NCI-H774 (cell line): ENCODE measurements around the gene CPEB2.

Experiments used
- DNase-seq: peaks from one replicate; lab custom pipeline; 2025; lab: John Stamatoyannopoulos, UW

CPEB2 gene

GRCh38 chr4:15010038-15010585, 7.8 kb downstream of the CPEB2 start:
- DNase-seq, result no peak

GRCh38 chr4:15011166-15011565, 8.9 kb downstream of the CPEB2 start:
- no peak for DNase-seq

- DNase-seq, result no peak
Measured at GRCh38 chr4:15012017-15012788, 9.9 kb downstream of the CPEB2 start.

- DNase-seq, result no peak
Measured at GRCh38 chr4:15013585-15013984, 11.3 kb downstream of the CPEB2 start.

GRCh38 chr4:15015170-15015569, 12.9 kb downstream of the CPEB2 start:
- no peak for DNase-seq

- DNase-seq, result no peak
Measured at GRCh38 chr4:15018361-15018760, 16.1 kb downstream of the CPEB2 start.

GRCh38 chr4:15020502-15021286, 18.4 kb downstream of the CPEB2 start:
- no peak for DNase-seq

- no peak for DNase-seq
Measured at GRCh38 chr4:15021311-15021710, 19.0 kb downstream of the CPEB2 start.

GRCh38 chr4:15021946-15022345, 19.7 kb downstream of the CPEB2 start:
- no peak for DNase-seq

GRCh38 chr4:15024386-15024785, 22.1 kb downstream of the CPEB2 start:
- no peak for DNase-seq

- no peak for DNase-seq
Measured at GRCh38 chr4:15025693-15026092, 23.4 kb downstream of the CPEB2 start.

GRCh38 chr4:15027921-15028435, 25.7 kb downstream of the CPEB2 start:
- DNase-seq, result no peak

- no peak for DNase-seq
Measured at GRCh38 chr4:15031197-15031596, 28.9 kb downstream of the CPEB2 start.

- no peak for DNase-seq
Measured at GRCh38 chr4:15031993-15032675, 29.9 kb downstream of the CPEB2 start.

GRCh38 chr4:15034071-15034764, 31.9 kb downstream of the CPEB2 start:
- DNase-seq, result no peak

- no peak for DNase-seq
Measured at GRCh38 chr4:15035159-15035558, 32.9 kb downstream of the CPEB2 start.

GRCh38 chr4:15037923-15038541, 35.8 kb downstream of the CPEB2 start:
- DNase-seq, result no peak

GRCh38 chr4:15040916-15041463, 38.7 kb downstream of the CPEB2 start:
- no peak for DNase-seq

- DNase-seq, result no peak
Measured at GRCh38 chr4:15042529-15043167, 40.4 kb downstream of the CPEB2 start.

GRCh38 chr4:15043226-15043625, 40.9 kb downstream of the CPEB2 start:
- DNase-seq, result no peak
